ENCODE data around the gene TBC1D8.
A peak's percentile ranks its signal among the peaks of the same experiment; 100 is the strongest.
"Not testable (repeated sequence)": the region's sequence is repeated elsewhere in the genome, so short reads cannot be mapped to it uniquely, and the experiment has no call there.

The TBC1D8 gene

DNA sequence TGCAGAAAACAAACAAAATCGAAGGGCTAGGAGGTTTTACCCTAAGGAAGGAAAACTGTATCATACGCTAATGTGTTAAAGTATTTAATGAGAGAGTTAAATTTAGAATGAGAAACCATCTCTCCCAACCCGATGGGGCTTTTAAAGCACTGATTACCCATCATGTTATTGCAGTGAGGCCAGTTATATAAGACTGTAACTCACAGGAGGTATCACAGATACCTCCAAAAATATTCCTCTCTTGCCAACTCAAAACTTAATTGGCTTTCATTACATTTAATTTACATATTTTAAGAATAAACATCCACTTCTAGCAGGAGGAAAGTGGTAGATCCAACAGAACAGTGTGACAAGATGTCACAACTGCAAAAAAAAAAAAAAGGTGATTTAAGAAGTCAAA is 92.8 kb downstream of the TBC1D8 start:
- no peak for DNase-seq

GRCh38 chr2:101057051-101057933 is 93.9 kb downstream of the TBC1D8 start:
- DNase-seq: no peak

DNA sequence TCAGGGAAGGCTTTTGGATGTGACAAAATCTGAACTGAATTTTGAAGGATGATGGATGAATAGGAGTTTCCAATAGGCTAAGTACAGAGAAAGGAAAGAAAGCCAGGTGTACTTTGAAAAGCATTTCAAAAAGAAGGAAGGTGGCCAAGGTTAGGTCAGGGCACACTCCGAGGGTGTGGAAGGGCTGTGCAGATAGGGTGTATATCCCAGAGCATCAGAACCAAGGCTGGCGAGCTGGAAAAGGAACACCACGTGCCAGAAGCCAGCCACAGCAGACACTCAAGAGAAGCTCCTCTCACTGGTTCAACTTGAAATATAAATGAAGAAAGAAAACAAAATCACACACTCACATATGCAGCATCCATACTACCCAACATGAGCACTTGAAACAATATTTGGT is 98.1 kb downstream of the TBC1D8 start:
- no peak for DNase-seq

GRCh38 chr2:101052147-101052546 is 99.0 kb downstream of the TBC1D8 start:
- no peak for DNase-seq

DNA sequence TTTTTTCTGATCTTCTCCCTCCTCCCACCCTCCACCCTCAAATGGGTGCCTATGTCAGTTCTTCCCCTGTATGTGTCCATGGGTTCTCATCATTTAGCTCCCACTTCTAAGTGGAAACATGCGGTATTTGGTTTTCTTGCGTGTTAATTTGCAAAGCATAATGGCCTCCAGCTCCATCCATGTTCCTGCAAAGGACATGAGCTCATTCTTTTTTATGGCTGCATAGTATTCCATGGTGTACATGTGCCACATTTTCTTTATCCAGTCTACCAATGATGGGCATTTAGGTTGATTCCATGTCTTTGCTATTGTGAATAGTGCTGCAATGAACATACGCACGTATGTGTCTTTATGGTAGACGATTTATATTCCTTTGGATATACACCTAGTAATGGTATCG is 100.3 kb downstream of the TBC1D8 start:
- not testable (repeated sequence) for DNase-seq

- no peak for DNase-seq
These were observed 102.4 kb downstream of the TBC1D8 start for GRCh38 chr2:101048756-101049155.

DNA sequence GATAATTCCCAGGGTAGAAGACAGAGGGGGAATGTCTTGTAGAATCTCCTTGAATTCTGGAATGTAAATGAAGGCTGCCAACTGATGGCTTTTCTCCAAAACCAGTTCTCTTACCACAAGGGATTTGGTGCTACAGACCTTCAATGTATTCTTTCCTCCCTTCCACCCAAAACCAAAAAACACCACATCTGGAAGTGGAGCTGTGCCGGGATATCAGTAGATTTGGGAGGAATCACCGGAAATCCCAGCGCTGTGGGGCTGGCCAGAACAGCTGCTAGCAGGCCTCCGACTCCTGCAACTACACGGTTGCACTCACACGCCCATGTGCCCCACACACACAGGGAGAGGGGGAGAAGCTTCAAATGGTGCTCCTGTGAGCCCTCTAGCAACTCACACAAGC is 103.4 kb downstream of the TBC1D8 start:
- DNase-seq: no peak

DNA sequence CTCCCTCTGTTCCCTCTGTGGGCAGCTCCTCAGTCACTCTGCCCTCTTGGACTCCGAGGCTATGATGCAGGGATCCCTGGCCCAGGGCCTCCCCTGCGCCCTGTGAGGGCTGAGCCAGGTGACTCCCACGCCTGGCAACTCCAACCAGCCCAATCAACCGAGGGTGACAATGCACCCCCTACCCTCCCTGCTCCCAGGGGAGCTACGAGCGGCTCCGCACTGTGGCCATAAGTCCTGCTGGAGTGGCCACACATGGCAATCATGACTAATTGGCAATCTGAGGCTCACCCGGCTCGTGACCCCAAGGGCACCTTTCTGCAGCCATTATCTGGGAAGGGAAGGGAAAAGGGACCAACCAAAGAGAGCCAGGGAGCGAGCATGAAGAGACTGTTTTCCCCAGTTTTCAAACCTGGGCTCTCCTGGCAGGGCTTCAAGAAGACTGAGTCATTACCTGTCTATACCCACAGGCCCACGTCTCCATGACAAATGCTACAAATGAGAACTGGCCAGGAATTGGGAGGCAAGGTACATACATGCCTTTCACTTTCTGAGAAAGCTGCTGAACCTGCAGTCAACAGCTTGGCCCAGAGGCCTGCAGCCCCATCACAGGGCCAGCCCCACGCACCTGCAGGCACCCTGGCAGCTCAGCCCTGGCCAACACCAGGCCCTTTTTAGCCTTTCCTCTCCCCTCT is 104.0 kb downstream of the TBC1D8 start:
- DNase-seq: no peak

- no peak for DNase-seq
These were observed 105.9 kb downstream of the TBC1D8 start for GRCh38 chr2:101045330-101045729.

GRCh38 chr2:101041413-101041812 is 109.8 kb downstream of the TBC1D8 start:
- peak; percentile 90 for DNase-seq

DNA sequence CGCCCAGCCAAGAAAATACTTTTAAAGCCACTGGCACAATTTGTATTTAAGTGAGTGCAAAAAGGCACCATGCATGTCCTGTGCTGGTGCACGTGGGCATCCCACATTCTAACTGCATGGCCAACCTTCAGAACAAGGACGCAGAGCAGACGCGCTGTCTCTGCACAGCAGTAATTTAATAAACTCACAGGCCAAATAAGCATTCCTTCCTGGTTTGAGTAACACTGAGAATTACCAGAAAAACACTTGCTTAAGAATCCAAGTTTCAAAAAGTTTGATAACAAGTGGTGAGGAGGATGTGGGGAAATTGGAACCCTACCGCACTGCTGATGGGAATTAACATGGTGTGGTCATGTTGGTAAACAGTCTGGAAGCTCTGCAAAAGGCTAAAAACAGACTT is 110.4 kb downstream of the TBC1D8 start:
- DNase-seq: peak; percentile 84

GRCh38 chr2:101040072-101040471 is 111.1 kb downstream of the TBC1D8 start:
- no peak for DNase-seq

- peak; percentile 88 for DNase-seq
These were observed 112.5 kb downstream of the TBC1D8 start for GRCh38 chr2:101038455-101039255.

DNA sequence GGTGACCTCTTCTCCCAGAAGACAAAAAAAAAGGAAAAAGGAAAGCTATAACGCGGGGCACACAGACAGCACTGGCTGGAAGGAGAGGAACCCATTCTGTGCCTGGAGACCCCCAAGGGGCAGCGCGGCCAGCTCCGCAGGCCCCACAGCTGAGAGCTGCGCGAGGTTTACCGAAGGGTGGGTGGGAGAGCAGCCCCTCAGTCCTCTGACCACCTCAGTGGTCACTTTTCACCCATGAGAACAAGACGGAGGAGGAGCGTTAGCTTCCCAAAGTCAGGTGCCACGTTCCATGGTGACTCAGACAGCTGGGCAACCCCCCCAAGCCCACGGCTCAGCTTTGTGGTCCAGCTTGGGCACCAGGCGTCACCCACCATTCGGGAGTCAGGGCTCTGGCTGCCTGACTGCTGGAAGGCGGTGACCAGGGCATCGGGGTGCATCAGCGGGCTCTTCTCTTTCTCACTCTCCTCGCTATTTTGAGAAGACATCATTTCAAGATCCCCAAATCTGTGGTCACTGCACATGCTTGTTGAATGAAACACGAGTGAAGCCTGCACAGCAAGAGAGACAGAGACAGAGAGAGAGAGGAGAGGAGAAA is 113.9 kb downstream of the TBC1D8 start:
- no peak for DNase-seq

DNA sequence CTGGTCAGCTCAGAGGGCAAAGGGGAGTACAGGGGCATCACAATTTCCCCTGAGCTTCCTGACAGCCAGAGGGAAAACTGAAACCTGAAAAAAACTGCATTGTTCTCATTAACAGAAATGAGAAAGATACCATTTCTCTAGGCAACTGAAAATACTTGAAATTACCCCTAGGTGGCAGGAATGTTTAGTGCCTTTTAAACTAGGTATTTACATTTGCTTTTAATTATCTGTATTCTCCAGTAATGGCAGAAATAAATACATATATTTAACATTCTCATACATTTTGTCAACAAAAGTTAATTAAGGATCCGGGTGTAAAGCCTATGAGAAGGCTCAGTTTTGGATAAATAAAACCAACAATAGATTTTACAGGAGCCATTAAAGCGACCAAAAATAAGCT is 114.6 kb downstream of the TBC1D8 start:
- DNase-seq: peak; percentile 29

- DNase-seq: no peak
These were observed 119.0 kb downstream of the TBC1D8 start for GRCh38 chr2:101032084-101032776.

DNA sequence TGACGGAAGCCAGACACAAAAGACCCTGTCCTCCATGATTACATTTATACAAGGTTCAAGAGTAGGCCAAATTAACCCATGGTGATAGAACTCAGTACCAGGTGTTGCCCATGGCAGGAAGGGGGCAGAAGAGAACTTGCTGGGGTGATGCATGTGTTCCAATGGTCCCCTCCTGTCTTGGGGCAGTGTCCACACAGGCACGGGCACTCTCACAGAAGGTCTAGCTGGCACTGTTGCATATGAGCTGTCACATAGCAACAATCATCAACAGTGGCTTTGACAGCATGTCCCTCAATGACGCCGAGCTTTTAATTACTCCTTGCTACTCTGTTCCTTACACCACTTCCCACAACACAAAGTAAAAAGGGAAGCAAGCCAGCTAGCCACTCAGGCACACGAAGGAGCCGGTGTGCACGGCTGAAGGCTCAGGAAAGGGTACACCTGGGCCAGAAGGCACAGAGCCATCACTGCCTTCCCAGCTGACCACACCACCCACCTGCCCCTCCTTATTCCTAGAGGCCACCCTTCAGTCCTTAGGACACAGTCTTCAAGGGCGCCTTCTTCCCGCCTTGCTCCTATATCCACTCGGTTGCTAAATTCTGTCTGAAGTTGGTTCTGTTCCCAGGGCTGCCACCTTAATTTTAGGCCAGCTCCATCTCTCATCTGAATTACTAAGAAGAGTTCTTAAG is 120.2 kb downstream of the TBC1D8 start:
- peak; percentile 62 for DNase-seq

GRCh38 chr2:101027852-101028251 is 123.3 kb downstream of the TBC1D8 start:
- DNase-seq: no peak

DNA sequence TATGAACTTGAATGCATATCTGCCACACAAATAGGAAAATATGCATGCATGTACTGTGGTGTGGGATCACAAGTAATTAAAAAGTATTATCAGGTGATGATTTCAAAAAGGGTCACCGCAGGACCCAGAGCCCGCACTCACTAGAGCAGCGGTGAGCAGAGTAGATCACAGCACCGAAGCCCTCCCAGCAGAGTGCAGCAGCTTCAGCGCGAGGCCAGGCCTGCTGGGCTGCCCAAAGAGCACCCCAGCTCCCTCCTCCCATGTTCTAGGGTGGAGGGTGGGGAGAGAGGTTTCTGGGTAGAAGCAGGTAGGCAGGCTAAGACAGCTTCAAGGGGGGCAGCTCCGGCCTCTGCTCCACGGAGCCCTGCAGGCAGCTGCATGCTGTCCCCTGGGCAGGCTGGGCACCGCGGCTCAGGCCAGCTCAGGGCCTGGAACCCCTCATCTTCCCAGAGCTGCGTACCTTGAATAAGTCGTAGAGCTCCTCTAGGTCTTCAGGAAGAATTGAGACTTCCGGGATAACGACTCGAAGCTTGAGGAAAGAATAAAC is 124.2 kb downstream of the TBC1D8 start:
- DNase-seq: no peak

DNA sequence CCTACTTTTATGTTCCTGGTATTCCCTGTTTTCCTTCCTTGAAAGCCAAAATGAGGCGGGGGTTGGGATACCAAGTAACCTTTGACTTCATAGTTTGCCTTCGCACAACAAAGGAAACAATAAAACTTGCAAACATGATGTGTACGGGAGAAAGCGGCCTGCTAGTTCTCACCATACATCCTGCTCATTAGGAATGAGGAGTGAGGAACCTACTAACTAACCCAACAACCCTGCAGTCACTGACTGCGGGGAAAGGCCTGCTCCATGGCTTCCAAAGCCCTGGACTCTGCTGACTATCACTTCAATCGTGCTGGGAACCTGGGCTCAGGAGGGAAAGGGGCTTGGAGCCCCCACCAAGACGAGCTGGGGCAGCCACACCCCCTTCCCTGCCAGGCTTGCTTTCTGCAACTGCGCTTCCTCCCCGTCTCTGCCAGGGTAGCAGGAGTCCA is 124.9 kb downstream of the TBC1D8 start:
- no peak for DNase-seq

DNA sequence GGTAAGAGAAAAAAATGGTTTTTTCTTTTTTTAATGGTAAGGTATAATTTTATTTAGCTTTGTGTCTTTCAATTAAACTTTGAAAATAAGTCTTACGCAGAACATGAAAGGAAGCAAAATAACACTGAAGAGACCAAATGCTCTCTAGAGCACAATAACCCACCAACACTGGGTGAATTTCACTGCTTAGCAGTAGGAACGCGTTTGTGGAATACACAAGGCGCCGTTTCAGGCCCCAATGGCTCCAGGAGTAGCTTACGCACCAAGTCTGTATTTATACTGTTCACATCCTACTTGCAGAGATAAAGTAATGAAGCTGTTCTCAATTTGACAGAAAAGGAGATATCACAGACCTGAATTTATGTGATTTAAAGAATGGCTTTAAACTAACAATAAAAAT is 125.6 kb downstream of the TBC1D8 start:
- no peak for DNase-seq

Data from MV-4-11 (cell line).